K562 (cell line): Measurements from ENCODE around the gene LAMB3. TPM values are rescaled to one million over a fixed set of nuclear protein-coding genes. Genes with fewer than 3 reads are reported as not detected.

Experiments
- BRF1 ChIP-seq: IDR thresholded peaks from 3 replicates; pipeline ENCODE4 v1.6.1; 2011; ENCODE audit warnings: borderline replicate concordance, mild to moderate bottlenecking; ENCODE audit not compliant: insufficient read length; ENCODE audit errors: extremely low read depth
- CHD7 ChIP-seq: fragments of 200-600 bp; sonication (generic); IDR thresholded peaks from one replicate; pipeline ENCODE4 v1.6.1; 2012; ENCODE audit warnings: mild to moderate bottlenecking, low read depth, low read length, inconsistent platforms
- RAD51 ChIP-seq: fragments of 450-650 bp; IDR thresholded peaks from 2 replicates; pipeline ENCODE4 v1.7.1; 2016; ENCODE audit warnings: low read depth, mild to moderate bottlenecking, borderline replicate concordance
- SMAD1 ChIP-seq: fragments of 150-350 bp; IDR thresholded peaks from 2 replicates; pipeline ENCODE4 v1.6.1; 2014; ENCODE audit warnings: low read length, low read depth; ENCODE audit not compliant: partially characterized antibody
- ZBTB49 ChIP-seq: sonication (generic); formaldehyde crosslinking; IDR thresholded peaks from 2 replicates; pipeline ENCODE4 v1.8.0; 2022; ENCODE audit warnings: missing genetic modification reagents, mild to moderate bottlenecking, borderline replicate concordance
- ZFP36 ChIP-seq: fragments of 150-350 bp; IDR thresholded peaks from 2 replicates; pipeline ENCODE4 v1.6.1; 2018; ENCODE audit warnings: low read length, low read depth; ENCODE audit not compliant: partially characterized antibody
- polyA plus RNA-seq, 8 experiments: library from polyadenylated mRNA; depleted of rRNA in 4 of 8; stranded (reverse) in 5 of 8; unstranded in 3 of 8; fragments of >200 nt; fragmentation: Nextera tagmentation in 2 of 8; fragmentation: Illumina TruSeq in 1 of 8; extraction: Ambion mirVana in 2 of 8; extraction: Trizol in 1 of 8; gene quantifications; 2 replicates each; pipeline versions ENCODE4 v1.2.1 to v1.2.3, GENCODE V29; 2011 to 2014; ENCODE audit warnings: inconsistent platforms in 1 of 8, missing spikeins in 1 of 8
- total RNA-seq, 7 experiments: library from RNA; depleted of rRNA in 6 of 7; stranded (reverse); fragments of >200 nt in 6 of 7; fragmentation: Illumina TruSeq in 2 of 7; extraction: Trizol in 2 of 7; gene quantifications; 2 replicates each; pipeline versions ENCODE4 v1.2.1 to v1.2.3, GENCODE V29; 2011 to 2021; ENCODE audit warnings: low replicate concordance in 1 of 7
- TF ChIP-seq, protein P1 (sequence below): sonication (generic); formaldehyde crosslinking; IDR thresholded peaks from 2 replicates; pipeline ENCODE4 v1.9.0; 2022; ENCODE audit warnings: mild to moderate bottlenecking, missing genetic modification reagents
- TF ChIP-seq, protein P2 (sequence below): fragments of 450-650 bp; formaldehyde crosslinking; IDR thresholded peaks from 2 replicates; pipeline ENCODE4 v1.4.0; 2020; ENCODE audit warnings: mild to moderate bottlenecking, moderate library complexity

LAMB3 gene
- total and polyA plus RNA-seq, 9 of the 15 experiments (the other 6 are each of a cell fraction or from before 2014, with no cell fraction given): 0.08 to 1.3 (median 0.91) TPM

DNA sequence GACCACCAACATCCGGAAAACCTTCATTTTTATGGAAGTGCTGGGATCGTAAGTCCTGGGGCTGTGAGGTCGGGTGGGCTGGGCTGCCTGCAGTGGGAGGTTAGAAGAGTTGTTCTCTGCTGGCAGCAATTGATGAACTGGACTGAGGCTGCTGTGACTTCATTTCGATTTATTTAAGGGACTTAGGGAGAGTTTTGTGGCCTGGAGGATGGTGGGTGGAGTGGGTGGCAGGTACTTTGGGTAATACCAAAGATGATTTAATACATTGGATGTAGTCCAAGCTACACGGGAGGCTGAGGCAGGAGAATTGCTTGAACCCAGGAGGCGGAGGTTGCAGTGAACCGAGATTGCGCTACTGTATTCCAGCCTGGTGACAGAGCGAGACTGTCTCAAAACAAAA lies 57.2 kb downstream of the LAMB3 start (continued):
- TF ChIP-seq CHD7 (no peak), ZFP36 (no peak), BRF1 (no peak), SMAD1 (no peak), RAD51 (no peak), ZBTB49 (CRISPR knock-in tag) (no peak)
- TF ChIP-seq, protein P1, sequence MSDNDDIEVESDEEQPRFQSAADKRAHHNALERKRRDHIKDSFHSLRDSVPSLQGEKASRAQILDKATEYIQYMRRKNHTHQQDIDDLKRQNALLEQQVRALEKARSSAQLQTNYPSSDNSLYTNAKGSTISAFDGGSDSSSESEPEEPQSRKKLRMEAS (CRISPR knock-in tag): no peak
- TF ChIP-seq, protein P2, sequence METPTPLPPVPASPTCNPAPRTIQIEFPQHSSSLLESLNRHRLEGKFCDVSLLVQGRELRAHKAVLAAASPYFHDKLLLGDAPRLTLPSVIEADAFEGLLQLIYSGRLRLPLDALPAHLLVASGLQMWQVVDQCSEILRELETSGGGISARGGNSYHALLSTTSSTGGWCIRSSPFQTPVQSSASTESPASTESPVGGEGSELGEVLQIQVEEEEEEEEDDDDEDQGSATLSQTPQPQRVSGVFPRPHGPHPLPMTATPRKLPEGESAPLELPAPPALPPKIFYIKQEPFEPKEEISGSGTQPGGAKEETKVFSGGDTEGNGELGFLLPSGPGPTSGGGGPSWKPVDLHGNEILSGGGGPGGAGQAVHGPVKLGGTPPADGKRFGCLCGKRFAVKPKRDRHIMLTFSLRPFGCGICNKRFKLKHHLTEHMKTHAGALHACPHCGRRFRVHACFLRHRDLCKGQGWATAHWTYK: no peak
- TF ChIP-seq, all 486 proteins: peak for 0
